ENCODE results near the gene POLR3K. TPM values are rescaled to one million over a fixed set of nuclear protein-coding genes. Genes with fewer than 3 reads are reported as not detected.

POLR3K gene
- total RNA-seq, 4 donors from 2014 or later, result 0.66 to 8.6 (median 3.1) TPM

DNA sequence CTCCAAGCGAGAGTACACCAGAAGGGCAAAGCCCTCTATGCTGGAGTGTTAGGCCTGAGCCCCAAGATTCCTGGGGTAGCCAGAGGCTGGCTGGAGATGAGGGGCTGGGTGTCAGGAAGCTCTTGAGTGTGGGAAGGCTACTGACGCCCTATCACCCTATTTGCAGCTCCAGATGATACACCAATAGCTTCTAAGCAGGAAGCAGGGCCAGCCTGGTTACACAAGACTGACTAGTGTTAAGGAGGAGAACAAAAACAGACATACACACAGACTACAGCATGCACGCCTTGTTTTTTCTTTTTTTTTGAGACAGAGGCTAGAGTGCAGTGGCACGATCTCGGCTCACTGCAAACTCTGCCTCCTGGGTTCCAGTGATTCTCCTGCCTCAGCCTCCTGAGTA, 15.9 kb downstream of the POLR3K start:
- WGBS, 2 donors, result 83 to 86% methylated on average over 5 of the region's 5 CpGs
- Histone ChIP-seq H3K36me3 (no peaks in the 10 kb centered on the region), H3K27me3 (no peaks in the 10 kb centered on the region), H3K4me3 (no peak overlapping the region), H3K27ac (no peak overlapping the region), H3K9me3 (no peaks in the 10 kb centered on the region), H3K4me1 (peaks cover 0 to 3% (median 0%) of the 10 kb centered on the region in 4 donors)
- DNase-seq (ENCODE audit: low spot score in 2 of 2), result no peak
- no peak for TF ChIP-seq POLR2A (IDR thresholded peaks at IDR 0.05)
- TF ChIP-seq CTCF (IDR thresholded peaks at IDR 0.05), result no peak
- no peak for TF ChIP-seq EP300 (IDR thresholded peaks at IDR 0.05)

DNA sequence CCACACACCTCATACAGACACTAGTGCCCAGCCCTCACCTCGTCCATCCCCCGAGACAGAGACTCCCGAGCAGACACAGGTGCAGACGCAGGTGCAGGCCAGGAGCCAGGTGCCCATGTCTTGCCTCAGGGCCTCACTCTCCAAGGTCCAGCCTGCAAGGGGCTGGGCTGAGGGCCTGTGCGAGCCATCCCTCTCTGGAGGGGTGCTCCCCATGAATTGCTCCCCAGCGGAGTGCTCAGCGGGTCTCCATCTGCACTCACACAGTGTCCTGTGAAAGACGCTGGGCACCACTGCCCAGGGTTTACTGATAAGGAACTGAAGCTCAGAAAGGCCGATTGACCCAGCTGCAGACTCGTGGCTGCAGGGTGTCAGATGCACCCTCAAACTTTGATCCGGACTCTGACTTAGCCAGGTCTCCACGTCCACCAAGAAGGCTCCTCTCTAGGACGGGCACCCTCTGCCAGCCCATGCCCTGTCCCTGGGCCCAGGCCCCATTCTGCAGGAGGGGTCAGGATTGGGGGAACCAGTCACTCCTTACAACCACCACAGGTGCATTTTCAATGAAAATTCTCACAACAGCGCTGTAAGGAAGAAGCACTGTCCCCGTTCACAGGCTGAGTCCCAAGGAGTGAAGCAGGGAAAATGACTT, 16.9 kb downstream of the POLR3K start:
- WGBS, 2 donors, result 88 to 93% methylated on average over 12 to 13 of the region's 15 CpGs
- Histone ChIP-seq H3K27me3 (no peaks in the 10 kb centered on the region), H3K9me3 (no peaks in the 10 kb centered on the region), H3K4me1 (no peaks in the 10 kb centered on the region), H3K27ac (no peak overlapping the region), H3K4me3 (no peak overlapping the region), H3K36me3 (no peaks in the 10 kb centered on the region)
- TF ChIP-seq POLR2A (IDR thresholded peaks at IDR 0.05) (no peak), CTCF (IDR thresholded peaks at IDR 0.05) (no peak), EP300 (IDR thresholded peaks at IDR 0.05) (no peak)
- no peak for DNase-seq (ENCODE audit: low spot score in 2 of 2)

GRCh38 chr16:35678-36305, 17.6 kb downstream of the POLR3K start:
- Histone ChIP-seq H3K27ac (no peak overlapping the region), H3K9me3 (no peaks in the 10 kb centered on the region), H3K4me3 (no peak overlapping the region), H3K4me1 (no peaks in the 10 kb centered on the region), H3K27me3 (no peaks in the 10 kb centered on the region), H3K36me3 (no peaks in the 10 kb centered on the region)
- WGBS, 2 donors, result 79 to 90% methylated on average over 10 to 11 of the region's 11 CpGs
- DNase-seq (ENCODE audit: low spot score in 2 of 2), result no peak
- no peak for TF ChIP-seq CTCF (IDR thresholded peaks at IDR 0.05)
- TF ChIP-seq EP300 (IDR thresholded peaks at IDR 0.05), result no peak
- no peak for TF ChIP-seq POLR2A (IDR thresholded peaks at IDR 0.05)

GRCh38 chr16:35011-35677, 18.3 kb downstream of the POLR3K start:
- Histone ChIP-seq H3K4me3 (no peak overlapping the region), H3K36me3 (no peaks in the 10 kb centered on the region), H3K9me3 (no peaks in the 10 kb centered on the region), H3K27ac (no peak overlapping the region), H3K4me1 (no peaks in the 10 kb centered on the region), H3K27me3 (no peaks in the 10 kb centered on the region)
- DNase-seq (ENCODE audit: low spot score in 2 of 2), result no peak
- 57 to 66% methylated on average over 16 to 17 of the region's 17 CpGs for WGBS, 2 donors
- no peak for TF ChIP-seq EP300 (IDR thresholded peaks at IDR 0.05)
- no peak for TF ChIP-seq POLR2A (IDR thresholded peaks at IDR 0.05)
- TF ChIP-seq CTCF (IDR thresholded peaks at IDR 0.05), result no peak

GRCh38 chr16:34648-34987, 18.8 kb downstream of the POLR3K start:
- WGBS, 2 donors, result 29 to 41% methylated on average over 6 of the region's 6 CpGs
- H3K4me3 ChIP-seq, result no peak overlapping the region
- H3K4me1 ChIP-seq, result no peaks in the 10 kb centered on the region
- TF ChIP-seq EP300 (IDR thresholded peaks at IDR 0.05), result no peak
- no peaks in the 10 kb centered on the region for H3K9me3 ChIP-seq
- H3K27me3 ChIP-seq, result no peaks in the 10 kb centered on the region
- DNase-seq (ENCODE audit: low spot score in 2 of 2), result no peak
- H3K27ac ChIP-seq, result no peak overlapping the region
- no peaks in the 10 kb centered on the region for H3K36me3 ChIP-seq
